H1 (cell line): ENCODE results near the gene STX10. TPM values are rescaled to one million over a fixed set of nuclear protein-coding genes. Genes with fewer than 3 reads are reported as not detected.

Source experiments
- BCL11A ChIP-seq, 2 experiments: IDR thresholded peaks; one replicate each; pipeline ENCODE4 v1.6.1; 2011; ENCODE audit warnings: low read depth in 2 of 2, low read length in 2 of 2, mild to moderate bottlenecking in 2 of 2
- SAP30 ChIP-seq: fragments of 300-600 bp; sonication (generic); IDR thresholded peaks from 2 replicates; pipeline ENCODE4 v1.7.1; 2012; ENCODE audit warnings: low read length, moderate library complexity, mild to moderate bottlenecking, inconsistent platforms; ENCODE audit not compliant: insufficient read depth, insufficient replicate concordance
- SP2 ChIP-seq: IDR thresholded peaks from 2 replicates; pipeline ENCODE4 v1.6.1; 2012; ENCODE audit warnings: mild to moderate bottlenecking, low read length, inconsistent platforms
- SP4 ChIP-seq: IDR thresholded peaks from 2 replicates; pipeline ENCODE4 v1.6.1; 2012; ENCODE audit warnings: low read length, inconsistent platforms
- TAF7 ChIP-seq: optimal IDR thresholded peaks from 2 replicates; pipeline ENCODE3; 2011; ENCODE audit warnings: low read depth, mild to moderate bottlenecking, inconsistent platforms, low read length, moderate library complexity, borderline replicate concordance
- polyA plus RNA-seq, 7 experiments: library from polyadenylated mRNA; depleted of rRNA in 3 of 7; stranded (reverse) in 5 of 7; unstranded in 2 of 7; fragments of >200 nt in 5 of 7; fragments of 200-250 nt in 2 of 7; gene quantifications; 1 replicate in 5 of 7; 2 replicates in 1 of 7; 4 replicates in 1 of 7; pipeline versions ENCODE4 v1.2.1 to v1.2.3, GENCODE V29; 2011 to 2013; ENCODE audit warnings: missing spikeins in 2 of 7, mixed read lengths in 2 of 7
- total RNA-seq: library from RNA; stranded (reverse); fragmentation: NEBNext Ultra II Directional; extraction: Animal tissue kit (Norgen Biotek cat#: 25700); gene quantifications from 2 replicates; pipeline ENCODE4 v1.2.1, GENCODE V29; 2021

STX10 gene
- total and polyA plus RNA-seq, 2 of the 8 experiments (the other 6 are each of a cell fraction or from before 2014, with no cell fraction given): 53.0 to 80.1 TPM

GRCh38 chr19:13154241-13154778 is 4.1 kb upstream of the STX10 start (continued):
- peak; percentile 60 for TF ChIP-seq TAF7
- TF ChIP-seq BCL11A (IDR thresholded peaks at IDR 0.05; ENCODE audit: low read depth in 2 of 2, low read length in 2 of 2): no peak
- no peak for TF ChIP-seq SP4
- no peak for TF ChIP-seq SP2
- peak; percentile 56 for TF ChIP-seq SAP30
